ENCODE measurements around the gene PRTN3. TPM values are rescaled to one million over a fixed set of nuclear protein-coding genes. Genes with fewer than 3 reads are reported as not detected.

PRTN3 gene
- total RNA-seq, 1 donor from 2014 or later = not detected

DNA sequence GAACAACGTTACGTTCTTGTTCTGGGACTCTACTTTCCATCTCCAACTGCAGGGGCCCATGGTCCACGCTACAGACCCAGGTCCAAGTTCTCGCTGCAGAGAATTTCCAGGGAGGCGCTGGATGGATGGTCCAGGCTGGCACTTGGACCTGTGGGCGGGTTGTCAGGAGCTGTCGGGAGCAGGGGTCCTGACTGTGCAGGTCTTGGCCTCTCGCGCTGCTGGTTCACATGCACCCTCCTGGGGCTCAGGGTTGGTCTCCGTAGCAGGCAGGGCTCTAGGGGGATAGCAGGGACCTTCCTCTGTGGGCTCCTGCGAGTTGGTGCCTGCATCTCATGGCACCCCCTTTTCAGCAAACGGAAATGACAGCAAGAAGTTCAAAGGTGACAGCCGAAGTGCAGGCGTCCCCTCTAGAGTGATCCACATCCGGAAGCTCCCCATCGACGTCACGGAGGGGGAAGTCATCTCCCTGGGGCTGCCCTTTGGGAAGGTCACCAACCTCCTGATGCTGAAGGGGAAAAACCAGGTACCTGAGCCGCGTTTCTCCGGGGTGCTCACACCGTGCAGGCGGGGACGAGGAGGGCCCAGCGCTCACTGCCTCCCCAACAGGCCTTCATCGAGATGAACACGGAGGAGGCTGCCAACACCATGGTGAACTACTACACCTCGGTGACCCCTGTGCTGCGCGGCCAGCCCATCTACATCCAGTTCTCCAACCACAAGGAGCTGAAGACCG lies 36.9 kb upstream of the PRTN3 start:
- DNase-seq = no peak

- no peak for DNase-seq
Observed at GRCh38 chr19:804419-805165, 36.2 kb upstream of the PRTN3 start.

DNA sequence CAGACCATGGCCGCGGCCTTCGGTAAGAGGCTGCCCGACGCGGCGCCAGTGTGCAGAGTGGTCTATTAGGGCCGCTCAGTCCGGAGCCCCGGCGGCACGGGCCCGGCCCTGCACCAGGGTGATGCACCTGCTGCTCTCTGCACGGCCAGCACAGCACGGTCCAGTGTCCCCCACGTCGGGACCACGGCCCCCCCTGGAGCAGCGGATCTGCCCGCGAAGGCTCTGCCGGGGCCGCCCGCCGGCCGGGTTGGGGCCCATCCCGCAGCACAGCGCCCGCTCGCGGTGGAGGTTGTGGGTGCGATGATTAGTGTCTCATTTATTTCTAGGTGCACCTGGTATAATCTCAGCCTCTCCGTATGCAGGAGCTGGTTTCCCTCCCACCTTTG lies 35.6 kb upstream of the PRTN3 start:
- DNase-seq = no peak

- DNase-seq = no peak
Observed at GRCh38 chr19:805600-806550, 34.9 kb upstream of the PRTN3 start.

DNA sequence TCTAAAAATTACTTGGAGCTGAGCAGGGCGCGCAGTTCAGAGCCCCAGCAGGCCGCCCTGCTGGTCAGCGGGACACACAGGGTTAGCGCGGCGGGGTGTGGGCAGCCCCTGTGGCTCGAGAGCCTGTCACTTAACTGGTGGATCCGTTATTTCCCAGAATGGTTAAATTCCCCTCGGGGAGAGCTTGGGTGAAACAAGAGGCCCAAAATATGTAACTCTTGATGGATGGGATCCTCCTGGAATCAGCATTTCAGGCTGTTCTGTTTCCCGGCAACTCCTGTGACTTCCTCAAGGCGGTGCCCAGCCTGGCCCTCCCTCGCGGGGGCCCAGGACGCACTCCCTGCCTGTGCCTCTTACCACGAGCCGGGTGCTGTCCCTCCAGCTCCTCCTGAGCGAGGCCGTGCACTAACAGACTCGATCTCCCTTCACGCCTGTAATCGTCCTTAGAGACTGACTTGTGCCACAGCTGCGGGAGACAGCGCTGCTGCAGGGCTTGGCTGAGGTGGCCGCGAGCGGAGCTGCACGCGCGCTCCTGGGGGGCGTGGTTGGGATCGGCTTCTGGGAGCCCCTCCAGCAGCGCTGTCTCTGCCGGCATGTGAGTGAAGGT lies 33.9 kb upstream of the PRTN3 start:
- no peak for DNase-seq

GRCh38 chr19:807627-808422 lies 33.0 kb upstream of the PRTN3 start:
- DNase-seq = no peak

- DNase-seq = no peak
Observed at GRCh38 chr19:808423-808775, 32.4 kb upstream of the PRTN3 start.

GRCh38 chr19:810077-810855 lies 30.5 kb upstream of the PRTN3 start:
- no peak for DNase-seq

GRCh38 chr19:810883-811489 lies 29.8 kb upstream of the PRTN3 start:
- DNase-seq = no peak

DNA sequence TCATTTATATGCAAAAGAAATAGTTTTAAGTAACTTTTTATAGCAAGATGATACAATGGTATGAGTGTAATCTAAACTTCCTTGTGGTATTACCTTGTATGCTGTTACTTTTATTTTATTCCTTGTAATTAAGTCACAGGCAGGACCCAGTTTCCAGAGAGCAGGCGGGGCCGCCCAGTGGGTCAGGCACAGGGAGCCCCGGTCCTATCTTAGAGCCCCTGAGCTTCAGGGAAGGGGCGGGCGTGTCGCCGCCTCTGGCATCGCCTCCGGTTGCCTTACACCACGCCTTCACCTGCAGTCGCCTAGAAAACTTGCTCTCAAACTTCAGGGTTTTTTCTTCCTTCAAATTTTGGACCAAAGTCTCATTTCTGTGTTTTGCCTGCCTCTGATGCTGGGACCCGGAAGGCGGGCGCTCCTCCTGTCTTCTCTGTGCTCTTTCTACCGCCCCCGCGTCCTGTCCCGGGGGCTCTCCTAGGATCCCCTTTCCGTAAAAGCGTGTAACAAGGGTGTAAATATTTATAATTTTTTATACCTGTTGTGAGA lies 29.2 kb upstream of the PRTN3 start:
- DNase-seq = no peak

DNA sequence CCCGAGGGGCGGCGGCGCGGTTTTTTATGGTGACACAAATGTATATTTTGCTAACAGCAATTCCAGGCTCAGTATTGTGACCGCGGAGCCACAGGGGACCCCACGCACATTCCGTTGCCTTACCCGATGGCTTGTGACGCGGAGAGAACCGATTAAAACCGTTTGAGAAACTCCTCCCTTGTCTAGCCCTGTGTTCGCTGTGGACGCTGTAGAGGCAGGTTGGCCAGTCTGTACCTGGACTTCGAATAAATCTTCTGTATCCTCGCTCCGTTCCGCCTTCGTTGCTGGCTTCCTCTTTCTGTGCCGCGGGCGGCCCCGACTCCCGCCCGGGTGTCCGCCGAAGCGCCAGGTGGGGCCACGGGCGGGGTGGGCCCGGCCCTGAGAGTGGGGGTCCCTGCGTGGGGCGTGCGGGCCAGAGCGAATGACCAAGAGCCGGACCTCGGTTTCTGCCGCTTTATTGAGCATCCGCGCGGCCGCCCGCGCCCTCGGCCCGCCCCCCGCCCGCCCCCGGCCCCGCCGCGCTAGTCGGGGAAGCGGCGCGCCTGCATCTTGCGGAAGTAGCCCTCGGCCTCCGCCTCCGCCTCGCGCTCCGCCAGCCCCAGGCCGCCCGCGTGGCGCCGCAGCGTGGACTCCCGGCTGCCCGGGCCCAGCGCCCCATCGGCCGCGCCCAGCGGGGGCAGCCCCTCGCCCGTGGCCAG lies 28.6 kb upstream of the PRTN3 start:
- DNase-seq = no peak

GRCh38 chr19:812747-813218 lies 28.0 kb upstream of the PRTN3 start:
- no peak for DNase-seq

DNA sequence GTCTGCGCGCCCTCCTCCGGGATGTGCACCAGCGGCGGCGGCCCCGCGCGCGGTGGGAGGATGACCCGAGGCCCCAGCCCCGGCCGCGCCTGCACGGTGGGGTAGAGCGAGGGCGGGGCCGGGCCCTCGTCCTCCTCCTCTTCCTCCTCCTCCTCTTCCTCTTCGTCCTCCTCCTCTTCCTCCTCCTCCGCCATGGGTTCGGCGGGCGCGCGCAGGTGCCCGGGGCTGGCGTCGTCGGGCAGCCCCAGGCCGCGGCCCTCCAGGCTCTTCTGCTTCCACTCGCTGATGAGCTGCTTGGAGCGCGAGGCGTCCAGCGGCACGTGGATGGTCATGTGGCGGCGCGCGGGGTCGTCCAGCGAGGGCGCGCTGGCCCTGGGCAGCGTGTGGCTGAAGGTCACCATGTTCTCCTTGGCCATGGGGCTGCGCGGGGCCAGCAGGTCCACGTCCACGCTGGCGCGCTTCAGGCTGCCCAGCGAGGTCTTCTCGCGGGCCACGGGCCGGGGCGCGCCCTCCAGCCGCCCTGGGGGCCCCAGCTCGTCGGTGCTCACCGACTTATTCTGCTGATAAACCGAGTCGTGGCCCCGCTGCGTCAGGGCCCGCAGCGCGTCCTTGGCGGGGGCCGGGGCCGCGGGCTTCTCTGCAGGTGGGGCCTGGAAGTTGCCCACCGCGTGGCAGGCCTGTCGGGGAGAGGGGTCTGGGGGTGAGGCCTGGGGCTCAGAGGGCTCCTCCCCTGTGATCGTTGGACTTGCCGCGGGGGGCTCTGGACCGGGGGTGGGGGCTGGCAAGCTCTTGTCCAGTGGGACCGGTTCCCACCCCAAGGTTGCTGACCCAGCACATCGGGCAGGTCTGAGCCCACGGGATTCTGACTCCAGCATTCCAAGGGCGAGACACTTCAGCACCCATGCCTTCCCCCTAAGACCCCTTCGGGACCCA lies 27.3 kb upstream of the PRTN3 start:
- DNase-seq = no peak

- no peak for DNase-seq
Observed at GRCh38 chr19:814152-815078, 26.4 kb upstream of the PRTN3 start.

DNA sequence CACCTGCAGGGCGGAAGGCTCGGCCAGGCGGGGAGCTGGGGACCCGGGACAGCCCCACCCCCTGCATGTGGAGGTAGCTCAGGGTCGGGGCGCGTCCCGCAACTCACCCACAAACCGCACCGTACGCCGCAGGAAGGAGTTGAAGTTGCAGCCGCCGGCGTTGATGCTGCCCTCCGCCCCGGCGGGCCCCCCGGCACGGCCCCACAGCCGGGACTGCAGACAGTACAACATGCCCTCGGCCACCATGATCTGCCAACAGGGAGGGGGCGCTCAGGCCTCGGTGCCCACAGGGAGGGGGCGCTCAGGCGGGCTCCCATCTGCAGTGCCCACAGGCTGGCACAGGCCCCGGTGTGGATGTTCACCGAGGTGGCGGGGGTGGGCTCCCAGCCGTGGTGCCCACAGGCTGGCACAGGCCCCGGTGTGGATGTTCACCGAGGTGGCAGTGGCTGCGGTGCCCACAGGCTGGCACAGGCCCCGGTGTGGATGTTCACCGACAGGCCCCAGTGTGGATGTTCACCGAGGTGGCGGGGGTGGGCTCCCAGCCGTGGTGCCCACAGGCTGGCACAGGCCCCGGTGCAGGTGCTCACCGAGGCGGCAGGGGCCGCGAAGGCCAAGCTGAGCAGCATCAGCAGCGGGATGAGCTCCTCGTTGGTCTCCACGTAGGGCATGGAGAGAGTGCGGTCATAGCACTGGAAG lies 25.6 kb upstream of the PRTN3 start:
- no peak for DNase-seq

- no peak for DNase-seq
Observed at GRCh38 chr19:815775-816499, 24.9 kb upstream of the PRTN3 start.
